OCI-LY3 (cell line): ENCODE results near the gene CD2AP.

Experiments used
- CTCF ChIP-seq: fragments of 200-600, 300-600 bp; sonication (generic); IDR thresholded peaks from 2 replicates; pipeline ENCODE4 v1.5.1; 2014; ENCODE audit warnings: antibody characterized with exemption, low read length, low read depth
- EZH2phosphoT487 ChIP-seq: fragments of 200-600 bp; shearing (Covaris generic); IDR thresholded peaks from 2 replicates; pipeline ENCODE4 v1.6.1; 2018; ENCODE audit warnings: antibody characterized with exemption, mixed run types, low read depth

DNA sequence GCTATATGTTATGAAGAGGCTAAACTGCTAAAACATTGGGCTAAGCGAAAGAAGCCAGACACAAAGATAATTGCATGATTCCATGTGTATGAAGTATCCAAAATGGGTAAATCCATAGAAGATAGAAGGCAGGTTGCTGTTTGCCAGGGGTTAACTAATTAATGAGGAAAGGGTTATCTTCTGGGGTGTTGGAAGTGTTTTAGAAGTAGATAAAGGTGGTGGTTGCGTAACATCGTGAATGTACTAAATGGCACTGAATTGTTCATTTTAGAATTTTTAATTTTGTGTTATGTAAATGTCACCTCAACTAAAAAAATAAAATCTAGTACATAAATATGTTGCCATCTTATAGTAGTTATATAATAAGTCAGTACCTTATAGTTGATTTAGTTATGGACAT, 116.4 kb downstream of the CD2AP start:
- TF ChIP-seq CTCF = no peak
- no peak for TF ChIP-seq EZH2phosphoT487
